ENCODE data around the gene USP21.

- TF ChIP-seq ZSCAN29 (CRISPR knock-in tag; conservative IDR thresholded peaks at IDR 0.05) (no peak), SMAD3 (CRISPR knock-in tag; IDR thresholded peaks at IDR 0.05) (no peak), SRF (IDR thresholded peaks at IDR 0.05; ENCODE audit: low read depth, low read length) (no peak)
These were observed 40.3 kb downstream of the USP21 start for GRCh38 chr1:161199506-161200139.
